B cell (primary cell): ENCODE measurements around the gene LOC128125822.

Experiments
- ATAC-seq: fragments of 200-7000 bp; cut with Tn5 transposase; one replicate; pipeline ENCODE4 v1.10.0; 2021; ENCODE audit warnings: low read depth, mild to moderate bottlenecking, moderate number of reproducible peaks, moderate library complexity
- CTCF ChIA-PET: fragments of 350-600 bp; sonication (Branson Sonifier 250); formaldehyde crosslinking; loops from one replicate; lab custom pipeline; 2021; ENCODE audit warnings: antibody characterized with exemption, inconsistent platforms; lab: Charles Lee
- POLR2A ChIA-PET: fragments of 350-600 bp; sonication (Branson Sonifier 250); formaldehyde crosslinking; loops from one replicate; lab custom pipeline; 2021; ENCODE audit warnings: antibody characterized with exemption; lab: Charles Lee
- DNase-seq: peaks from one replicate; pipeline ENCODE4 v3.0.0; 2013
- H2AFZ ChIP-seq: 2 replicates; pipeline ENCODE4 v1.6.1; 2012; ENCODE audit warnings: mild to moderate bottlenecking, low read depth, low read length; ENCODE audit not compliant: insufficient read depth, poor library complexity, severe bottlenecking
- H3K27ac ChIP-seq, 2 donors: 1 replicate in 1 of 2; 2 replicates in 1 of 2; pipeline ENCODE4 v1.5.1; 2012 to 2013; ENCODE audit warnings: low read length in 2 of 2, mild to moderate bottlenecking in 2 of 2, moderate library complexity in 1 of 2
- H3K27me3 ChIP-seq, 4 experiments: fragments of 200-600 bp in 1 of 4; sonication (generic) in 1 of 4; replicated peaks in 1 of 4; 1 replicate in 2 of 4; 2 replicates in 2 of 4; pipeline versions ENCODE4 v1.6.1 to v1.7.0; 2013 to 2016; ENCODE audit warnings: low read length in 3 of 4, mild to moderate bottlenecking in 2 of 4, mixed read lengths in 1 of 4, moderate library complexity in 1 of 4; ENCODE audit not compliant: insufficient read depth in 4 of 4, control insufficient read depth in 3 of 4; ENCODE audit errors: control extremely low read depth in 1 of 4
- H3K36me3 ChIP-seq, 2 experiments: replicated peaks in 1 of 2; 1 replicate in 1 of 2; 2 replicates in 1 of 2; pipeline versions ENCODE4 v1.6.1 to v1.7.1; 2013; ENCODE audit warnings: low read length in 1 of 2; ENCODE audit not compliant: insufficient read depth in 2 of 2, control insufficient read depth in 1 of 2; ENCODE audit errors: control extremely low read depth in 1 of 2, extremely low read depth in 1 of 2
- H3K4me1 ChIP-seq, 2 donors: fragments of 200-600 bp in 1 of 2; sonication (generic) in 1 of 2; 1 replicate in 1 of 2; 2 replicates in 1 of 2; pipeline versions ENCODE4 v1.5.1 to v1.6.1; 2013 to 2017; ENCODE audit warnings: low read length in 2 of 2; ENCODE audit not compliant: control insufficient read depth in 2 of 2, insufficient read depth in 2 of 2
- H3K4me2 ChIP-seq: replicated peaks from 2 replicates; pipeline ENCODE3; 2012; ENCODE audit warnings: mild to moderate bottlenecking, low read depth, low read length; ENCODE audit not compliant: poor library complexity, severe bottlenecking
- H3K4me3 ChIP-seq, 5 experiments: fragments of 200-600 bp in 1 of 5; sonication (generic) in 1 of 5; 1 replicate in 3 of 5; 2 replicates in 2 of 5; pipeline versions ENCODE4 v1.5.1 to v1.7.0; 2011 to 2016; ENCODE audit warnings: low read length in 4 of 5, mild to moderate bottlenecking in 4 of 5, low read depth in 2 of 5, control low read depth in 1 of 5, moderate library complexity in 1 of 5; ENCODE audit not compliant: insufficient read depth in 1 of 5; ENCODE audit errors: control extremely low read depth in 1 of 5, extremely low read depth in 1 of 5
- H3K79me2 ChIP-seq: fragments of 200-600 bp; sonication (generic); one replicate; pipeline ENCODE4 v1.6.0; 2016; ENCODE audit warnings: low read length; ENCODE audit not compliant: control insufficient read depth, insufficient read depth
- H3K9ac ChIP-seq: fragments of 200-600 bp; sonication (generic); 2 replicates; pipeline ENCODE4 v1.6.1; 2017; ENCODE audit warnings: mild to moderate bottlenecking, low read length, moderate library complexity
- H3K9me3 ChIP-seq, 3 donors: one replicate each; pipeline versions ENCODE4 v1.6.1 to v1.7.1; 2013; ENCODE audit warnings: low read length in 2 of 3; ENCODE audit not compliant: control insufficient read depth in 2 of 3, insufficient read depth in 1 of 3; ENCODE audit errors: control extremely low read depth in 1 of 3
- H4K20me1 ChIP-seq: 2 replicates; pipeline ENCODE4 v1.6.0; 2012; ENCODE audit warnings: mild to moderate bottlenecking, low read length; ENCODE audit not compliant: insufficient read depth, control insufficient read depth, poor library complexity, severe bottlenecking
- H3K27ac Mint-ChIP-seq: one replicate; pipeline ENCODE4 v1.8.0; 2021; ENCODE audit warnings: mixed read lengths
- H3K27me3 Mint-ChIP-seq: one replicate; pipeline ENCODE4 v1.8.0; 2021; ENCODE audit warnings: mixed read lengths
- H3K4me1 Mint-ChIP-seq: one replicate; pipeline ENCODE4 v1.8.0; 2021; ENCODE audit warnings: mixed read lengths
- H3K4me3 Mint-ChIP-seq: one replicate; pipeline ENCODE4 v1.8.0; 2021; ENCODE audit warnings: mixed read lengths
- H3K9me3 Mint-ChIP-seq: one replicate; pipeline ENCODE4 v1.8.0; 2022; ENCODE audit warnings: mixed read lengths; ENCODE audit not compliant: insufficient read depth
- CTCF ChIP-seq: fragments of 200-600 bp; IDR thresholded peaks from one replicate; pipeline ENCODE4 v1.8.0; 2022; ENCODE audit warnings: antibody characterized with exemption, mild to moderate bottlenecking
- EZH2 ChIP-seq: IDR thresholded peaks from 2 replicates; pipeline ENCODE4 v1.6.1; 2012; ENCODE audit warnings: borderline replicate concordance, low read depth, mild to moderate bottlenecking, moderate library complexity, low read length; ENCODE audit not compliant: insufficient read depth, poor library complexity, severe bottlenecking
- WGBS: methylation state at CpG from one replicate; pipeline ENCODE4 v1.1.5; 2013; ENCODE audit warnings: missing lambda C conversion rate; ENCODE audit not compliant: insufficient coverage; 5-methylcytosine and 5-hydroxymethylcytosine counted together
- intact Hi-C: fragments of 100-400 bp; cut with micrococcal nuclease; formaldehyde crosslinking; loops from one replicate; pipeline ENCODE4 v1.10.0; 2022

LOC128125822 gene

DNA sequence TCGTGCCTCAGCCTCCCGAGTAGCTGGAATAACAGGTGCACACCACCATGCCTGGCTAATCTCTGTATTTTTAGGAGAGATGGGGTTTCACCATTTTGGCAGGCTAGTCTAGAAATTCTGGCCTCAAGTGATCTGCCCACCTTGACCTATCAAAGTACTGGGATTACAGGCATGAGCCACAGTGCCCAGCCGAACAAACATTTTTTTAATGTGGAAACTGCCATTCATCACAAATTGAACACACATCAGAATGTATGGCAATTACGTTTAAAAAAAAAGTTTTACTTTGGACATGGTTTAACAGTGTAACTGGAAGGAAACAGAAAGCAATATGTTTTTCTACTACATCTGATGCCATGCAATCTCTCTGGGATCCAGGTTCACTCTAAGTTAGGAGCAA is 38.3 kb upstream of the LOC128125822 start:
- Mint-ChIP-seq H3K9me3 (no peaks in the 10 kb centered on the region), H3K4me3 (no peak overlapping the region), H3K27me3 (no peaks in the 10 kb centered on the region), H3K4me1 (peaks cover 11% of the 10 kb centered on the region), H3K27ac (no peak overlapping the region)
- 100% methylated on average over 2 of the region's 4 CpGs for WGBS
- no peak for TF ChIP-seq EZH2
- TF ChIP-seq CTCF, result no peak
- Histone ChIP-seq H3K79me2 (no peaks in the 10 kb centered on the region), H3K9me3 (no peaks in the 10 kb centered on the region), H3K4me2 (no peak overlapping the region), H3K4me3 (no peak overlapping the region), H3K4me1 (peaks cover 0 to 6% of the 10 kb centered on the region in 2 donors), H4K20me1 (no peaks in the 10 kb centered on the region), H2AFZ (no peak overlapping the region), H3K27ac (no peak overlapping the region), H3K27me3 (no peaks in the 10 kb centered on the region), H3K36me3 (no peaks in the 10 kb centered on the region), H3K9ac (no peak overlapping the region)
- ChIA-PET POLR2A (no interaction called here), CTCF (no interaction called here)
- DNase-seq (no peak), ATAC-seq (no peak)
- intact Hi-C loops, result no loop called here

- ATAC-seq, result no peak
- H3K9me3 Mint-ChIP-seq, result peaks cover under 1% of the 10 kb centered on the region
- Histone ChIP-seq H3K9ac (no peak overlapping the region), H3K4me2 (no peak overlapping the region), H3K9me3 (no peaks in the 10 kb centered on the region), H3K27me3 (no peaks in the 10 kb centered on the region), H3K36me3 (no peaks in the 10 kb centered on the region), H2AFZ (no peak overlapping the region), H4K20me1 (no peaks in the 10 kb centered on the region), H3K79me2 (no peaks in the 10 kb centered on the region), H3K27ac (no peak overlapping the region), H3K4me3 (no peak overlapping the region), H3K4me1 (peaks cover 0 to 6% of the 10 kb centered on the region in 2 donors)
- WGBS, result 62% methylated on average over 4 of the region's 9 CpGs
- no peak overlapping the region for H3K27ac Mint-ChIP-seq
- intact Hi-C loops, result no loop called here
- peaks cover 1% of the 10 kb centered on the region for H3K27me3 Mint-ChIP-seq
- no peak for DNase-seq
- ChIA-PET CTCF (no interaction called here), POLR2A (no interaction called here)
- H3K4me3 Mint-ChIP-seq, result no peak overlapping the region
- H3K4me1 Mint-ChIP-seq, result peaks cover 11% of the 10 kb centered on the region
- TF ChIP-seq EZH2 (no peak), CTCF (no peak)
Measured at GRCh38 chr6:63537201-63537958, 34.9 kb upstream of the LOC128125822 start.
